Measurements from ENCODE around the gene SLC37A4. TPM values are rescaled to one million over a fixed set of nuclear protein-coding genes. Genes with fewer than 3 reads are reported as not detected.

Gene SLC37A4
- total and polyA plus RNA-seq, 2 of the 8 experiments (the other 6 are each of a cell fraction or from before 2014, with no cell fraction given) = 35.1 to 91.9 TPM

DNA sequence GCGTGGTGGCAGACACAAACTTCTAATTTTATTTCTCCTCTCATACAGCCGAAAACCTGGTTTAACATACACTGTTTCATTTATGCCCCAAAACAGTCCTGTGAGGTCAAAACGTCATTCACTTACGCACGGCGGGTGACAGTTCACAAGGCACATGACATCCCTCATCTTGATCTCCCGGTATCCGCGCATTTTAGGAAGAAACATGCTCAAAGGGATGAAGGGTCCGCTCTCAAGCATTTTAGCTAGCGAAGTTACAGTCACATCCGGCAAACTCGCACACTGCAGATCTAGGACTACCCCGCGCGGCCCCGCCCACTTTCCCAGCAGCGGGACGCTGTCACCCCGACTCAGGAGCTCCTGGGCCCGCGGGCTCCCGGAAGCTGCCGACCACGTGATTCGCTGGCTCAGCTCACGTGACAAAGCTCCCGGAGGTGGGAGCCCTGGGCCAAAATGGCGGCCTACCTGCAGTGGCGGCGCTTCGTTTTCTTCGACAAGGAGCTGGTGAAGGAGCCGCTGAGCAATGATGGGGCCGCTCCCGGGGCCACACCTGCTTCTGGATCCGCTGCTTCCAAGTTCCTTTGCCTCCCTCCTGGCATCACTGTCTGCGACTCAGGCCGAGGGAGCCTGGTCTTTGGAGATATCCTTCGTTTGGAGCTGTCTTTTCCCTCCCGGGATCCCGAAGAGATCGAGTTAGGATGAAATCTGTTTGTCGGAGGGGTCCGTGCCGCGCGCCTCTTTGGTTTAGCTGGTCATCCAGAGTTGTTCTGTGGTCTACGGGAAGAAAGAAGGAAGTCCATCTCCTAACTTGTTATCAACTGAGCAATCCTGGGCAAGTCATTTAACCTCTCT, 36.9 kb upstream of the SLC37A4 start, which contains the start of gene VPS11 (continued):
- TF ChIP-seq, protein P1, sequence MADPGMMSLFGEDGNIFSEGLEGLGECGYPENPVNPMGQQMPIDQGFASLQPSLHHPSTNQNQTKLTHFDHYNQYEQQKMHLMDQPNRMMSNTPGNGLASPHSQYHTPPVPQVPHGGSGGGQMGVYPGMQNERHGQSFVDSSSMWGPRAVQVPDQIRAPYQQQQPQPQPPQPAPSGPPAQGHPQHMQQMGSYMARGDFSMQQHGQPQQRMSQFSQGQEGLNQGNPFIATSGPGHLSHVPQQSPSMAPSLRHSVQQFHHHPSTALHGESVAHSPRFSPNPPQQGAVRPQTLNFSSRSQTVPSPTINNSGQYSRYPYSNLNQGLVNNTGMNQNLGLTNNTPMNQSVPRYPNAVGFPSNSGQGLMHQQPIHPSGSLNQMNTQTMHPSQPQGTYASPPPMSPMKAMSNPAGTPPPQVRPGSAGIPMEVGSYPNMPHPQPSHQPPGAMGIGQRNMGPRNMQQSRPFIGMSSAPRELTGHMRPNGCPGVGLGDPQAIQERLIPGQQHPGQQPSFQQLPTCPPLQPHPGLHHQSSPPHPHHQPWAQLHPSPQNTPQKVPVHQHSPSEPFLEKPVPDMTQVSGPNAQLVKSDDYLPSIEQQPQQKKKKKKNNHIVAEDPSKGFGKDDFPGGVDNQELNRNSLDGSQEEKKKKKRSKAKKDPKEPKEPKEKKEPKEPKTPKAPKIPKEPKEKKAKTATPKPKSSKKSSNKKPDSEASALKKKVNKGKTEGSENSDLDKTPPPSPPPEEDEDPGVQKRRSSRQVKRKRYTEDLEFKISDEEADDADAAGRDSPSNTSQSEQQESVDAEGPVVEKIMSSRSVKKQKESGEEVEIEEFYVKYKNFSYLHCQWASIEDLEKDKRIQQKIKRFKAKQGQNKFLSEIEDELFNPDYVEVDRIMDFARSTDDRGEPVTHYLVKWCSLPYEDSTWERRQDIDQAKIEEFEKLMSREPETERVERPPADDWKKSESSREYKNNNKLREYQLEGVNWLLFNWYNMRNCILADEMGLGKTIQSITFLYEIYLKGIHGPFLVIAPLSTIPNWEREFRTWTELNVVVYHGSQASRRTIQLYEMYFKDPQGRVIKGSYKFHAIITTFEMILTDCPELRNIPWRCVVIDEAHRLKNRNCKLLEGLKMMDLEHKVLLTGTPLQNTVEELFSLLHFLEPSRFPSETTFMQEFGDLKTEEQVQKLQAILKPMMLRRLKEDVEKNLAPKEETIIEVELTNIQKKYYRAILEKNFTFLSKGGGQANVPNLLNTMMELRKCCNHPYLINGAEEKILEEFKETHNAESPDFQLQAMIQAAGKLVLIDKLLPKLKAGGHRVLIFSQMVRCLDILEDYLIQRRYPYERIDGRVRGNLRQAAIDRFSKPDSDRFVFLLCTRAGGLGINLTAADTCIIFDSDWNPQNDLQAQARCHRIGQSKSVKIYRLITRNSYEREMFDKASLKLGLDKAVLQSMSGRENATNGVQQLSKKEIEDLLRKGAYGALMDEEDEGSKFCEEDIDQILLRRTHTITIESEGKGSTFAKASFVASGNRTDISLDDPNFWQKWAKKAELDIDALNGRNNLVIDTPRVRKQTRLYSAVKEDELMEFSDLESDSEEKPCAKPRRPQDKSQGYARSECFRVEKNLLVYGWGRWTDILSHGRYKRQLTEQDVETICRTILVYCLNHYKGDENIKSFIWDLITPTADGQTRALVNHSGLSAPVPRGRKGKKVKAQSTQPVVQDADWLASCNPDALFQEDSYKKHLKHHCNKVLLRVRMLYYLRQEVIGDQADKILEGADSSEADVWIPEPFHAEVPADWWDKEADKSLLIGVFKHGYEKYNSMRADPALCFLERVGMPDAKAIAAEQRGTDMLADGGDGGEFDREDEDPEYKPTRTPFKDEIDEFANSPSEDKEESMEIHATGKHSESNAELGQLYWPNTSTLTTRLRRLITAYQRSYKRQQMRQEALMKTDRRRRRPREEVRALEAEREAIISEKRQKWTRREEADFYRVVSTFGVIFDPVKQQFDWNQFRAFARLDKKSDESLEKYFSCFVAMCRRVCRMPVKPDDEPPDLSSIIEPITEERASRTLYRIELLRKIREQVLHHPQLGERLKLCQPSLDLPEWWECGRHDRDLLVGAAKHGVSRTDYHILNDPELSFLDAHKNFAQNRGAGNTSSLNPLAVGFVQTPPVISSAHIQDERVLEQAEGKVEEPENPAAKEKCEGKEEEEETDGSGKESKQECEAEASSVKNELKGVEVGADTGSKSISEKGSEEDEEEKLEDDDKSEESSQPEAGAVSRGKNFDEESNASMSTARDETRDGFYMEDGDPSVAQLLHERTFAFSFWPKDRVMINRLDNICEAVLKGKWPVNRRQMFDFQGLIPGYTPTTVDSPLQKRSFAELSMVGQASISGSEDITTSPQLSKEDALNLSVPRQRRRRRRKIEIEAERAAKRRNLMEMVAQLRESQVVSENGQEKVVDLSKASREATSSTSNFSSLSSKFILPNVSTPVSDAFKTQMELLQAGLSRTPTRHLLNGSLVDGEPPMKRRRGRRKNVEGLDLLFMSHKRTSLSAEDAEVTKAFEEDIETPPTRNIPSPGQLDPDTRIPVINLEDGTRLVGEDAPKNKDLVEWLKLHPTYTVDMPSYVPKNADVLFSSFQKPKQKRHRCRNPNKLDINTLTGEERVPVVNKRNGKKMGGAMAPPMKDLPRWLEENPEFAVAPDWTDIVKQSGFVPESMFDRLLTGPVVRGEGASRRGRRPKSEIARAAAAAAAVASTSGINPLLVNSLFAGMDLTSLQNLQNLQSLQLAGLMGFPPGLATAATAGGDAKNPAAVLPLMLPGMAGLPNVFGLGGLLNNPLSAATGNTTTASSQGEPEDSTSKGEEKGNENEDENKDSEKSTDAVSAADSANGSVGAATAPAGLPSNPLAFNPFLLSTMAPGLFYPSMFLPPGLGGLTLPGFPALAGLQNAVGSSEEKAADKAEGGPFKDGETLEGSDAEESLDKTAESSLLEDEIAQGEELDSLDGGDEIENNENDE (IDR thresholded peaks at IDR 0.05; ENCODE audit: insufficient replicate concordance, low read length) = no peak
- TF ChIP-seq TAF7 (optimal IDR thresholded peaks at IDR 0.05; ENCODE audit: borderline replicate concordance, low read depth, low read length) (peak; percentile 77), ASH2L (IDR thresholded peaks at IDR 0.05; ENCODE audit: low read length) (peak; percentile 32), NRF1 (IDR thresholded peaks at IDR 0.05; ENCODE audit: low read depth, low read length) (no peak)
